Mucosa of gallbladder (tissue), 1 donor: ENCODE measurements around the gene ADAMTS15. TPM values are rescaled to one million over a fixed set of nuclear protein-coding genes. Genes with fewer than 3 reads are reported as not detected.

Source experiments
- DNase-seq: peaks from one replicate; pipeline ENCODE4 v3.0.0-alpha.2; 2020; ENCODE audit warnings: low spot score
- total RNA-seq: library from RNA; stranded (reverse); gene quantifications from one replicate; pipeline ENCODE4 v1.2.1, GENCODE V29; 2021
- donor health status: DM: no; HTN: no; CAD: no.

Gene ADAMTS15
- total RNA-seq, 1 donor from 2014 or later = 3.2 TPM

GRCh38 chr11:130511765-130512164, 63.3 kb downstream of the ADAMTS15 start:
- DNase-seq = no peak

- DNase-seq = peak; percentile 6
Measured at GRCh38 chr11:130512662-130513061, 64.2 kb downstream of the ADAMTS15 start.

- DNase-seq = peak; percentile 9
Measured at GRCh38 chr11:130513132-130513531, 64.7 kb downstream of the ADAMTS15 start.

- no peak for DNase-seq
Measured at GRCh38 chr11:130514316-130514715, 65.9 kb downstream of the ADAMTS15 start.

- DNase-seq = no peak
Measured at GRCh38 chr11:130514851-130515250, 66.4 kb downstream of the ADAMTS15 start.

GRCh38 chr11:130515829-130516553, 67.5 kb downstream of the ADAMTS15 start:
- no peak for DNase-seq

GRCh38 chr11:130516554-130517505, 68.4 kb downstream of the ADAMTS15 start:
- peak; percentile 0 for DNase-seq

- no peak for DNase-seq
Measured at GRCh38 chr11:130518164-130518680, 69.8 kb downstream of the ADAMTS15 start.

GRCh38 chr11:130519128-130519932, 70.9 kb downstream of the ADAMTS15 start:
- DNase-seq = peak; percentile 2

GRCh38 chr11:130520271-130520671, 71.8 kb downstream of the ADAMTS15 start:
- peak; percentile 10 for DNase-seq

- DNase-seq = peak; percentile 90
Measured at GRCh38 chr11:130522284-130522961, 74.0 kb downstream of the ADAMTS15 start.

GRCh38 chr11:130523166-130523565, 74.7 kb downstream of the ADAMTS15 start:
- DNase-seq = no peak

- DNase-seq = no peak
Measured at GRCh38 chr11:130523609-130524008, 75.2 kb downstream of the ADAMTS15 start.

- no peak for DNase-seq
Measured at GRCh38 chr11:130524132-130524790, 75.8 kb downstream of the ADAMTS15 start.

- no peak for DNase-seq
Measured at GRCh38 chr11:130525307-130525706, 76.9 kb downstream of the ADAMTS15 start.

Other genes with a start within 250 kb of the ADAMTS15 start
- 44.8 TPM for gene ZBTB44, start 133.7 kb upstream of the ADAMTS15 start, total RNA-seq
- gene ADAMTS8, start 20.0 kb upstream of the ADAMTS15 start, total RNA-seq = 14.1 TPM